HG03103 (cell line): ENCODE measurements around the gene GRK4.

Experiments used
- ATAC-seq: cut with Tn5 transposase; IDR thresholded peaks from one replicate; pipeline ENCODE4 v1.9.1; 2021; ENCODE audit warnings: low read depth; ENCODE audit not compliant: unreplicated experiment

The GRK4 gene

GRCh38 chr4:3062471-3062870 is 99.1 kb downstream of the GRK4 start:
- no peak for ATAC-seq

GRCh38 chr4:3065551-3065950 is 102.2 kb downstream of the GRK4 start:
- no peak for ATAC-seq

- no peak for ATAC-seq
These were observed 103.5 kb downstream of the GRK4 start for GRCh38 chr4:3066836-3067400.

GRCh38 chr4:3067473-3068001 is 104.2 kb downstream of the GRK4 start:
- ATAC-seq, result no peak

- ATAC-seq, result no peak
These were observed 106.4 kb downstream of the GRK4 start for GRCh38 chr4:3069661-3070199.

- ATAC-seq, result no peak
These were observed 107.5 kb downstream of the GRK4 start for GRCh38 chr4:3070709-3071500.

GRCh38 chr4:3071811-3072210 is 108.4 kb downstream of the GRK4 start:
- no peak for ATAC-seq

- peak; percentile 27 for ATAC-seq
These were observed 110.0 kb downstream of the GRK4 start for GRCh38 chr4:3073158-3074077.

GRCh38 chr4:3074078-3074845 is 110.9 kb downstream of the GRK4 start, which contains the start of the genes HTT and HTT-AS:
Gene HTT (plus strand): TSS chr4:3074681. CDS start chr4:3074826, 145 bp downstream.
Gene HTT-AS (minus strand): TSS chr4:3074538.
- ATAC-seq, result peak; percentile 69

GRCh38 chr4:3074846-3075651 is 111.7 kb downstream of the GRK4 start:
- ATAC-seq, result no peak

- no peak for ATAC-seq
These were observed 112.2 kb downstream of the GRK4 start for GRCh38 chr4:3075652-3075981.

- peak; percentile 33 for ATAC-seq
These were observed 114.4 kb downstream of the GRK4 start for GRCh38 chr4:3077796-3078195.

- ATAC-seq, result no peak
These were observed 116.3 kb downstream of the GRK4 start for GRCh38 chr4:3079694-3080123.

- ATAC-seq, result no peak
These were observed 119.6 kb downstream of the GRK4 start for GRCh38 chr4:3082925-3083515.

- ATAC-seq, result no peak
These were observed 120.4 kb downstream of the GRK4 start for GRCh38 chr4:3083732-3084131.

GRCh38 chr4:3085948-3086670 is 122.7 kb downstream of the GRK4 start:
- ATAC-seq, result no peak

- no peak for ATAC-seq
These were observed 123.9 kb downstream of the GRK4 start for GRCh38 chr4:3087115-3087797.
